CD4-positive, alpha-beta T cell treated with Interleukin-6 at 100 ng/mL for 8 hours (primary cell): ENCODE data around the gene LASP1NB.
"Not testable (repeated sequence)": the region's sequence is repeated elsewhere in the genome, so short reads cannot be mapped to it uniquely, and the experiment has no call there.

Experiments used
- DNase-seq: peaks from one replicate; pipeline ENCODE4 v3.0.0-alpha.2; 2020; ENCODE audit warnings: mixed read lengths, low spot score

Gene LASP1NB

GRCh38 chr17:38897176-38897575 lies 28.2 kb upstream of the LASP1NB start:
- DNase-seq, result no peak

- DNase-seq, result no peak
Observed at GRCh38 chr17:38897671-38898290, 27.6 kb upstream of the LASP1NB start.

DNA sequence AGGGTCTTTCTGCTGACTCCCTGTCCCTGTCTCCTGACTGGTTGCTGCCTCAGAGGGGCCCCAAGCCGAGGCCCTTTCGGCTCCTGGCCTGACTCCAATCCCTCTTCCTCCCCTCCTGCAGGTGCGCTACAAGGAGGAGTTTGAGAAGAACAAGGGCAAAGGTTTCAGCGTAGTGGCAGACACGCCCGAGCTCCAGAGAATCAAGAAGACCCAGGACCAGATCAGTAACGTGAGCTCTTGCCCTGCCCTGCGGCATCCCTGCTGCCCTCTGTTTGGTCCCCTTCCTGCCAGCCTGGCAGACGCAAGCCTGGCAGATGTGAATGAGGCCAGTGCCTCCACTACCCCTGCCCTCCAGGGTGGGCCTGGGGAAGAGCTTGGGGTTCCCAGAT lies 27.1 kb upstream of the LASP1NB start:
- DNase-seq, result peak; percentile 23

GRCh38 chr17:38898812-38899348 lies 26.5 kb upstream of the LASP1NB start:
- DNase-seq, result peak; percentile 85

DNA sequence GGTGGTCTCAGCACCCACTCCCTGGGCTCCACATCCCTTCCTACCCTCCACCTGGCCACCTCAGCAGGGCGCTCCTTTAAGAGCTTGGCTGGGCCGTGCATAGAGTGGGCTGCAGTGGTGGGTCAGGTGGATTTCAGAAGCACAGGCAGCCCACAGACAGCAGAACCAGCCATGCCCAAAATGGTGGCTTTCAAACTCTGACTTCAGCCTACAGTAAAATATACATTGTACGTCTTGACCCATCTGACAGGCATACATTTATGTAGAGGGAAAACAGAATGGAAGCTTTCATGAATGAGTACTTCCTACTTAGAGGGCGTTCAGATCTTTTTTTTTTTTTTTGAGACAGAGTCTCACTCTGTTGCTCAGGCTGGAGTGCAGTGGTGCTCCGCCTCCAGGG lies 26.0 kb upstream of the LASP1NB start:
- DNase-seq, result no peak

DNA sequence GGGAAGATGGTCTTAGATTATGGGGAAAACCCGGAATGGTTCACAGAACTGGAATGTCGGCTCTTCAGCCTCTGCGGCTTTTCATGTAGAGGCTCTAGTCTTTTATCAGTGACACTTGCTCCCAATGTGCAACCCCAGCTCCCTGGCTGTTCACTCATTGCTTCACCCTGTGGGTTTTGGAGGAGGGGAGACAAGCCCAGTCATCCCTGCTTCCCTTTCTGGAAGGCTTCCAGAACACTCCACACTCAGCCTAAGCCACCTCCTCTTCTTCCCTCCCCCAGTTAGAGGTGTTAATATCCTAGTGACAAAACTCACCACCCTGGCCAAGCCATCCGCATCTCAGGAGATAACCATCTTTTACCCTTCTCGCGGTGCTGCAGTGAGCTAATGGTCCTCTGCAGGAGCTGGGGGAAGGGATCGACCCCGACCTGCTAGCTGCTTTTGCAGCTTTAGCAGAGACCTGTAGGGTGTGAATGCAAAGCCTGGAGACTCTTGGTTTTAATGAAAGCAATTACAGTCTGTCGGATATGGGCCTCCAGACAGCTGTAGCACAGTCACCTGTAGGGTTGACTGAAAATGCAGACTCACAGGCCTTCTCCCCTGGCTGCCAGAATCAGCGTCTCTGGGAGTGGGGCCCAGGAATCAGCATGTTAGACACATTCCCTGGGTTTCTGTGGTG lies 24.3 kb upstream of the LASP1NB start:
- peak; percentile 24 for DNase-seq

GRCh38 chr17:38903404-38903803 lies 22.0 kb upstream of the LASP1NB start:
- DNase-seq, result no peak

- no peak for DNase-seq
Observed at GRCh38 chr17:38904892-38905291, 20.5 kb upstream of the LASP1NB start.

GRCh38 chr17:38905375-38905774 lies 20.0 kb upstream of the LASP1NB start:
- DNase-seq, result no peak

DNA sequence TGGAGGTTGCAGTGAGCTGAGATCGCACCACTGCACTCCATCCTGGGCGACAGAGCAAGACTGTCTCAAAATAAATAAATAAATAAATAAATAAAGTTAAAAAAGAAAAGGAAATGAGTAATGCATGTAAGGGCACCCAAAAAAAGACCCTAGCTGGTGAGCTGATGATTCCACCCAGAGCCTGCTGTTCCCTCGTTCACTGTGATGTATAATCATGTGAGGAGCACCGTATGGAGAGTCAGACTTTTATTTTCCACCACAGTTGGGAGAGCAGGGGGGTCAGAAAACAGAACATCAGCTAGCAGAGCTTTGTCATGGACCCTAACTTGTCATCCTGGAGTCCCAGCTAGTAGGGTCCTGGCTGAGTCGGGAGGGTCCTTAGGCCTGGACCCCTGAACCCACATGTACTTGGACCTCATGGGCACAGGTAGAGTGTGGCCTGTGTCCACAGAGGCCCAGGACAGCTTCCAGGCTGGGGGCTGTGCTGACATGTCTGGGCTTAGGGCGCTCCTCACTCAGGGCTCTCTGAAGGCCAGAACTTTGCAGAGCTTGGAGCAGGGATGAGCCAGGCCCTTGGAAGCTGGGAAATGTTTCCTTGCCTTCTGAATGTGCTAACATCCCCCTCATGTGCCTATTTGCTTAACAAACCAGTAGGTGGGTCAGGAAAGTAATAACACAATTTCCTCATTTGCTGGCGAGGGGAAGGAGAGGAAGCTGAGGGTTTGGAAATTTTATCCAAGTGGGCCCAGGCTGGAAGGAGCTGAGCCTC lies 18.8 kb upstream of the LASP1NB start:
- DNase-seq, result no peak

GRCh38 chr17:38907930-38908675 lies 17.3 kb upstream of the LASP1NB start:
- no peak for DNase-seq

- DNase-seq, result no peak
Observed at GRCh38 chr17:38908676-38909181, 16.7 kb upstream of the LASP1NB start.

DNA sequence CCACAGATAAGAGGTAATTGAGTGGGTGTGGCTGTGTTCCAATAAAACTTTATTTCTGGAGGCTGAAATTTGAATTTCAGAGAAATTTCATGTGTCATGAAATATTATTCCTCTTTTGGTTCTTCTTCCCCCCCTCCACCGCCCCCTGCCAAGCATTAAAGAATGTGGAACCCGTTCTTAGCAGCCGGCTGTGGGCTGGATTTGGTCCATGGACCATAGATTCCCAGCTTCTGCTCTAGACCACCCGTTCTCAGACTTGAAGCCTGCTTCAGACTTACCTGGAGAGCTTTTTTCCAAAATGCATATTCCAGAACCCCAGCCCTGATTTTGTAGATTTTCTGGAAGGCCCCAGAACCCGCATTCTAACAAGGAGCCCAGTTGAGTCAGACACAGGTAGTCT lies 15.1 kb upstream of the LASP1NB start:
- no peak for DNase-seq

DNA sequence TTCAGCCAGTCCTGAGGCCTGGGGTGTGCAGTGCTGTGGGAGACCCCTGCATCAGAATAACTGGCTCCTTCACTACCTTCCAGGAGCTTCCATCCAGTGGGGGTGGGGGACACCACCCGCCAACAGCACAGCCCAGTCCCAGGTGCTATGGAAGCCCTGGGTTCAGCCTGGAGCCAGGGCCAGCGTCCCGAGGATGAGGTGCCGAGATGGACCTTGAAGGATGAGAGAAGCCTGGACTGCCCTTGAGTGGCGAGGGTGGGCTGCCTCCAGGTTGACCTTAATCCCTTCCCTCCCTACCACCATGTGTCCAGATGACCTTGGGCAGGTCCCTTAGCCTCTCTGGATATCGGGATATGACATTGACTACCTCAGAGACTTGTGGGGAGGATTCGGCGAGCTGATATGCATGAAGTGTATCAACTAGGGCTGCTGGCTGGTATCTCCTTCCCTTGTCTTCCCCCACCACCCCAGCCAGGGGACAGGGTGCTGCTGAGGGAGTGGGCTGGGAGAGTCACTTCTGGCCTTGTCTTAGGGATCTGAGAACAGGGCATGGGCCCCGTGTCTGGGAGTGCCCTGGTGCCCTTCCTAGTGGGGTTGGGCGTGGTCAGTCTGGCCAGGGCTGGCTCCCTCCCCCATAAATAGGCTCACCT lies 14.2 kb upstream of the LASP1NB start:
- DNase-seq, result no peak

GRCh38 chr17:38911731-38912081 lies 13.7 kb upstream of the LASP1NB start:
- DNase-seq, result not testable (repeated sequence)

- no peak for DNase-seq
Observed at GRCh38 chr17:38912221-38912813, 13.1 kb upstream of the LASP1NB start.

DNA sequence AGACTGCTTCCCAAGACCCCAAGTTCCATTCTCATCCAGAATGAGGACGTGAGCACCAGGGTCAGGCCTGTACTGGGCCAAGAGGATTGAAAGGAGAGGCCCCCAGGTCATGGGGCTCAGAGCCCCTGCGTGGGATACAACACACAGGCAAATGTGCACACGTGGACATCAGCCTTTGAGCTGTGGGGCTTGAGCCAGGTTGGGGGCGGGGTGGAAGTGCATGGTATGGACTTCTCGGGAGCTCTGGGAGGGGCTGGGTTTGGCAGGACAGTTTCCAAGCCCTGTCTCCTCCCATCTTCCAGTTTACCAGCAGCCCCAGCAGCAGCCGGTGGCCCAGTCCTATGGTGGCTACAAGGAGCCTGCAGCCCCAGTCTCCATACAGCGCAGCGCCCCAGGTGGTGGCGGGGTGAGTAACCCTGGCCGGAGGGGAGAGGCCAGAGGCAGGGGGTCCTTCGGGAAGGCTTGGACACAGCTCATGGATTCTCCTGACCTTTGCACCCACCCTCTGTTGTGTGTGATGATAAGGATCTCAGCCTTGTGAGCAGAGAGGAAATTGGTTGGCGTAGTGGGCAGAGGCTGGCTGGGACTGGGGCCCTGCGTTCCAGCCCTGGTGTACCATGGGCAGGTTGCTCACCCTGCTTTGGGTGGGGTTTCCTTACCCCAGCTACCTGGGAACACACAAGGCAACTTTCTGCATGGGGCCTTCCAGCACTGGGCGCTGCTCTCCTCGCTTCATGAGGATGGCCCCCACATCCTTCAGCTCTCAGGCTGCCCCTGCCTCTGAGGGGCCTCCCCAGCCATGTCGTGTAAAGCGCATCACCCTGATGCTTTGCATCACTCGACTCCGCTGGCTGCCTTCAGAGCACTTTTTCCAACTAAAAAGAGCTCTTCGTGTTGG lies 10.4 kb upstream of the LASP1NB start:
- DNase-seq, result no peak

DNA sequence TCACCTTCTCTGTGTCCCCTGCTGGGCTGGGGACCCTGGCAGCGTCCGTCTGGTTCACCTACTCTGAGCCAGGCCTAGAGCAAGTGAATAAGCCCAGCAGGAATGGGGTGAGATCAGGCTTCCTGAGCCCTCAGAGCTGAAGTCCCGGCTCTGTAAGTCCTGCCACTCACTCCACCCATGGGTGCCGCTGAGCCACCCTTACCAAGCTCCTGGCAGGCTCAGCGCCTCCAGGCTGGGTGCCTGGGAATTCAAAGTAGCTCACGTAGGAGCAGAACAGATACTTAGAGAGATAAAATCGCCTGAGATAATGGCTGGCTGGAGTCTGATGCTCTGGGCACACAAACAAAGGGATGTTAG lies 9.8 kb upstream of the LASP1NB start:
- DNase-seq, result no peak

- DNase-seq, result no peak
Observed at GRCh38 chr17:38916771-38917170, 8.6 kb upstream of the LASP1NB start.

DNA sequence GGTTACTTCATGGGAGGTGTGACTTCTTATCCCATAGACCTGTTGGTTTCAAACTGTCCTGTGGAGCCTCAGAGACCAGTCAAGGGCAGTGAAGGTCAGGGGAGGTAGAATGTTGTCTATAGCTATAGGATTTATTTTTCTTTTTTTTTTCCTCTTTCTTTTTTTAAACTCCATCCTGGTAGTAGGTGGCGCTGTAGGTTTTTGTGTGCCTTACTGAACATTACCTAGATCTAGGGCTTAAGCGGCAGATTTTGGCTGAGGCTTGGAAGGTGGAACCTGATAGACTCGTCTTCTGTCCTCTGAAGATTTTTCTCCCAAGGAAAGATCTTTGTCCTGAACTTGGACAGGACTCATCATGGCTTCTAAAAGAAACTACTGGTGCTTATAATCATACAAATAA lies 8.2 kb upstream of the LASP1NB start:
- DNase-seq, result no peak
